Pancreas (tissue), 10 donors: ENCODE results near the gene INHA. TPM values are rescaled to one million over a fixed set of nuclear protein-coding genes. Genes with fewer than 3 reads are reported as not detected.
A peak's percentile ranks its signal among the peaks of the same experiment; 100 is the strongest.

ENCODE experiments used
- ATAC-seq, 4 donors: fragments of 200-7000 bp; cut with Tn5 transposase; one replicate each; pipeline versions ENCODE4 v1.8.0 to v1.9.1; 2020; ENCODE audit warnings: mild to moderate bottlenecking in 4 of 4, moderate library complexity in 4 of 4
- DNase-seq, 6 donors: peaks; one replicate each; pipeline ENCODE4 v3.0.0-alpha.2; 2020
- FAIRE-seq: peaks from 2 replicates; lab custom pipeline; 2012; peaks lifted over from hg19 to GRCh38; lab: Jason Lieb, UNC
- H3K27ac ChIP-seq, 4 donors: fragments of 200-600 bp; sonication (generic); 1 replicate in 3 of 4; 2 replicates in 1 of 4; pipeline versions ENCODE4 v1.5.0 to v1.8.0; 2020
- H3K27me3 ChIP-seq, 4 donors: fragments of 200-600 bp; one replicate each; pipeline ENCODE4 v1.8.0; 2021
- H3K36me3 ChIP-seq, 3 donors: fragments of 200-600 bp; sonication (generic) in 1 of 3; one replicate each; pipeline versions ENCODE4 v1.5.0 to v1.8.0; 2020 to 2021
- H3K4me1 ChIP-seq, 3 donors: fragments of 200-600 bp; one replicate each; pipeline ENCODE4 v1.8.0; 2021
- H3K4me3 ChIP-seq, 4 donors: fragments of 200-600 bp; sonication (generic) in 2 of 4; one replicate each; pipeline versions ENCODE4 v1.5.0 to v1.8.0; 2020 to 2021
- H3K9me3 ChIP-seq, 4 donors: fragments of 200-600 bp; one replicate each; pipeline ENCODE4 v1.8.0; 2021
- WGBS, 2 donors: extraction: QIAGEN DNeasy Blood & Tissue Kit; methylation state at CpG; one replicate each; pipeline ENCODE4 v1.1.7; 2013; 5-methylcytosine and 5-hydroxymethylcytosine counted together
- intact Hi-C, 3 donors: fragments of 100-400 bp; cut with DNase I; formaldehyde crosslinking; loops; one replicate each; pipeline versions ENCODE4 v1.11.1 to v1.14.2; 2022
- polyA plus RNA-seq, 2 donors: library from polyadenylated mRNA; stranded (reverse); fragments of 200-250 nt; gene quantifications; one replicate each; pipeline ENCODE4 v1.2.3, GENCODE V29; 2013
- total RNA-seq, 6 donors: library from RNA; stranded (reverse); fragmentation: NEBNext Ultra II Directional in 4 of 6; extraction: Animal tissue kit (Norgen Biotek cat#: 25700) in 4 of 6; gene quantifications; one replicate each; pipeline versions ENCODE4 v1.2.1 to v1.2.4, GENCODE V29; 2021 to 2023
- TF ChIP-seq, protein P1 (sequence below), 4 donors: fragments of 200-600 bp; sonication (generic) in 3 of 4; IDR thresholded peaks; one replicate each; pipeline versions ENCODE4 v1.5.0 to v1.8.0; 2021; ENCODE audit warnings: antibody characterized with exemption in 4 of 4
- donor health status: healthy with polysubstance abuse.
- donor health status: DM: no; HTN: no; CAD: no; lungs with moderate emphysema.
- donor health status: DM: no; HTN: no; CAD: no.
- donor health status: control.
- donor health status: control.
- donor health status: Bipolar disorder and iron deficiency.
- donor health status: DM: yes; HTN: yes; CAD: no.
- donor health status: DM: no; HTN: no; CAD: no.
- donor health status: DM: no; HTN: no; CAD: no.
- donor health status: DM: yes; HTN: yes; CAD: no.

The INHA gene
- total and polyA plus RNA-seq, 8 donors: 0.94 to 8.9 (median 3.9) TPM

DNA sequence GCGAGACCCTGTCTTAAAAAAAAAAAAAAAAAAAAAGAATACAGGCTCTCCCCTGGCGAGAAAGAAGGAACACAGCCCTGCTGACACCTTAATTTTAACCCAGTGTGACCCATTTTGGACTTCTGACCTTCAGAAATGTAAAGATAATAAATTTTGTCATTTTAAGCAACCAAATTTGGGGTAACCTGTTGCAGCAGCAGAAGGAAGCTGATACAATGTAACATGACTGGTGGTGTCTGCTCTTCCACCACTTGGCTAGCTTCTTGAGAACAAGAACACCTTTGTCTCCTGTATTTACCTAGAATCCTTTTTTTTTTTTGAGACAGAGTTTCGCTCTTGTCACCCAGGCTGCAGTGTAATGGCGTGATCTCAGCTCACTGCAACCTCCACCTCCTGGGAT, 19.0 kb downstream of the INHA start:
- Histone ChIP-seq H3K4me1 (no peaks in the 10 kb centered on the region), H3K36me3 (no peaks in the 10 kb centered on the region), H3K27me3 (no peaks in the 10 kb centered on the region), H3K9me3 (no peaks in the 10 kb centered on the region), H3K4me3 (no peak overlapping the region), H3K27ac (no peak overlapping the region)
- WGBS, 2 donors: 64 to 65% methylated on average over 4 of the region's 4 CpGs
- TF ChIP-seq, protein P1, sequence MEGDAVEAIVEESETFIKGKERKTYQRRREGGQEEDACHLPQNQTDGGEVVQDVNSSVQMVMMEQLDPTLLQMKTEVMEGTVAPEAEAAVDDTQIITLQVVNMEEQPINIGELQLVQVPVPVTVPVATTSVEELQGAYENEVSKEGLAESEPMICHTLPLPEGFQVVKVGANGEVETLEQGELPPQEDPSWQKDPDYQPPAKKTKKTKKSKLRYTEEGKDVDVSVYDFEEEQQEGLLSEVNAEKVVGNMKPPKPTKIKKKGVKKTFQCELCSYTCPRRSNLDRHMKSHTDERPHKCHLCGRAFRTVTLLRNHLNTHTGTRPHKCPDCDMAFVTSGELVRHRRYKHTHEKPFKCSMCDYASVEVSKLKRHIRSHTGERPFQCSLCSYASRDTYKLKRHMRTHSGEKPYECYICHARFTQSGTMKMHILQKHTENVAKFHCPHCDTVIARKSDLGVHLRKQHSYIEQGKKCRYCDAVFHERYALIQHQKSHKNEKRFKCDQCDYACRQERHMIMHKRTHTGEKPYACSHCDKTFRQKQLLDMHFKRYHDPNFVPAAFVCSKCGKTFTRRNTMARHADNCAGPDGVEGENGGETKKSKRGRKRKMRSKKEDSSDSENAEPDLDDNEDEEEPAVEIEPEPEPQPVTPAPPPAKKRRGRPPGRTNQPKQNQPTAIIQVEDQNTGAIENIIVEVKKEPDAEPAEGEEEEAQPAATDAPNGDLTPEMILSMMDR (IDR thresholded peaks at IDR 0.05): no peak
- intact Hi-C loops: no loop called here
- ATAC-seq (no peak), FAIRE-seq (no peak), DNase-seq (no peak)

DNA sequence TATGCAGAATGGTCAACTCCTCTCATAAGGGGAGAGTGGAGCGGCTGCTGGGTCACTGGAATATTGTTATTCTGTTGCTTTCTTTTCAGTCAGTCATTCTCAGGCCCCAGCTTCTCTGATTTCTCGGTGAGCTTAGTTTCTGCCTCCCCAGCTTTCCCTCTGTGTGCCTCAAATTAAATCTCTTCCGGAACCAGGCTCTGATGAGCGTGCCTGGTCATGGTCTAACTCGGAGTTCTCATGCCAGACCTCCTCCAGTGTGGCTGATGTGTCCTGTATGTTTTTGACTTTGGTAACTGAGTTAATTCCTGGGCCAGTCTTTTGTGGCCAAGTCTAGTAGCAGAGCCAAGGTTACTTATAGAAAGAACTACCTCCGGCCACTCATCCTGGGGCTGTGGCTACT, 20.6 kb downstream of the INHA start:
- WGBS, 2 donors: 76 to 91% methylated on average over 6 of the region's 6 CpGs

DNA sequence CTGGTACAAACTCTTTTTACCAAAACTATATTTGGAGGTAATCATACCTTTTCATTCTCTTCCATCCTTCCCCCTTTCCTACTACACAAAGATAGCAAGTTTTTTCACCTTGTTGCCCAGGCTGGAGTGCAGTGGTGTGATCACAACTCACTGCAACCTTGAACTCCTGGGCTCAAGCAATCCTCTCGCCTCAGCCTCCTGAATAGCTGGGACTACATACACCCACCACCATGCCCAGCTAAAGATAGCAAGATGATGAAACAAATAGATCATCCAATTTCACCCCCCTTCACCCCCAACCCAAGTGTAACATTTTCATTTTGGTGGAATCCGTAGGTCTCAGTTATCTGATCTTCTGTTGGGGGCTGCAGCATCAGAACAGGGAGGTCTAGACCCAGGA, 21.0 kb downstream of the INHA start:
- intact Hi-C loops: no loop called here
- ATAC-seq: no peak
- Histone ChIP-seq H3K27me3 (no peaks in the 10 kb centered on the region), H3K9me3 (no peaks in the 10 kb centered on the region), H3K27ac (no peak overlapping the region), H3K36me3 (no peaks in the 10 kb centered on the region), H3K4me3 (no peak overlapping the region), H3K4me1 (peaks cover 0 to 8% (median 3%) of the 10 kb centered on the region in 3 donors)
- no peak for DNase-seq
- 78 to 79% methylated on average over 2 of the region's 2 CpGs for WGBS, 2 donors
- FAIRE-seq: no peak
- TF ChIP-seq, protein P1 (IDR thresholded peaks at IDR 0.05): no peak

More for the DNA sequence above, 20.6 kb downstream of the INHA start:
- DNase-seq (no peak), ATAC-seq (no peak), FAIRE-seq (no peak)
- Histone ChIP-seq H3K27ac (no peak overlapping the region), H3K4me1 (peaks cover 0 to 8% (median 3%) of the 10 kb centered on the region in 3 donors), H3K4me3 (no peak overlapping the region), H3K36me3 (no peaks in the 10 kb centered on the region), H3K27me3 (no peaks in the 10 kb centered on the region), H3K9me3 (no peaks in the 10 kb centered on the region)
- intact Hi-C loops: no loop called here
- TF ChIP-seq, protein P1 (IDR thresholded peaks at IDR 0.05): no peak

DNA sequence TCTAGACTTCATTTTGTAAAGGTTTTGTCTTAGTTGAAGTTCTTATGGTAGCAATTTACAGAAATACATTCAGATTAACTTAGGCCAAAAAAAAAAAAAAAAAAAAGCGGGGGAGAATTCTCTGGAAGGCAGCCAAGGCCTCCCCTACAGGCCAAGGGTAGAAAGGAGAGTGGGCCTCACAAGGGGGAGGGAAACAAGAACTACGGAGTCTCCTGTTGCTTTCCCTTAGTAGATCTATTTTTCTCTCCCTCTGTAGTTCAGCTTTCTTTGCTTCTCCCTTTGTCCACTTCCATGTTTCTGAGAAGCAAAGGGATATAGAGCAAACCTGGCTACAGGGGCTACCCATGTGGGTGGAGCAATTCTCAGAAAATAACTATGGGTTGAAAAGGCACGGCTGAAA, 23.1 kb downstream of the INHA start:
- intact Hi-C loops: no loop called here
- TF ChIP-seq, protein P1 (IDR thresholded peaks at IDR 0.05): no peak
- 44 to 55% methylated on average over 3 of the region's 3 CpGs for WGBS, 2 donors
- ATAC-seq (no peak), DNase-seq (no peak), FAIRE-seq (no peak)
- Histone ChIP-seq H3K36me3 (no peaks in the 10 kb centered on the region), H3K4me3 (no peak overlapping the region), H3K27ac (no peak overlapping the region), H3K4me1 (peaks cover 0 to 12% (median 11%) of the 10 kb centered on the region in 3 donors), H3K27me3 (no peaks in the 10 kb centered on the region), H3K9me3 (no peaks in the 10 kb centered on the region)

DNA sequence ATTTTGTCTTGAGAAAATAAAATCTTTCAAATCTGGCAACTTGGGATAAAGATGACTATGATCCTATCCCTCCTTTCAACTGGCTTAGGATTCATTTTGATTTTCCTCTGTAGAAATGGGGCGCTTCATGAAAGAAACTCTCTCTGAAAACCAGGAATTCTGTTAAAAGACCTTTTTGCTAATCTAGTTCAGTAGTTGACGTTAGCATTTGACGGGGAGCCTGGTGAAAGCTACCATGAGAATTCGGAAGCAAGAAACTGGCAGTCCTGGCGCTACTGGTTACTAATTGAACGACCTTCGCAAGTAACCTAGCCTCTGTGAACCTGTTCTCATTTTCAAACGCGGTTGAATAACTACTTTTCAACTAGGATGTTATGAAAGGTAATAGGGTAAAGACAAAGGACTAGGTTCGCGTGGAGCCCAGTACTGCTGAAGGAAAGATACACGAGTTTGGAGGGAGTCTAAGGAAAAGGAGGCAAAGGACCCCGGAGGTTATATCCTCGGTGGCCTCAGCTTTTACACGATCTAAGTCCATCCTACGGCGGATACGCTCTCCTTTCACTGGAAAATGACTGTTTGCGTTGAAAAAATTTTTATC, 24.9 kb downstream of the INHA start:
- ATAC-seq (peak; percentile 12 to 24 (median 16)), DNase-seq (peak in 2 of 6 donors; percentile 17 to 34), FAIRE-seq (no peak)
- H3K27me3 ChIP-seq: no peaks in the 10 kb centered on the region
- intact Hi-C loops: no loop called here
- peaks cover 0 to 12% (median 11%) of the 10 kb centered on the region in 3 donors for H3K4me1 ChIP-seq
- peak overlapping the region; percentile 81 to 96 (median 84) for H3K27ac ChIP-seq
- WGBS, 2 donors: 3 to 4% methylated on average over 19 of the region's 19 CpGs
- TF ChIP-seq, protein P1 (IDR thresholded peaks at IDR 0.05): no peak
- H3K4me3 ChIP-seq: peak overlapping the region; percentile 43 to 66 (median 61)
- H3K36me3 ChIP-seq: peaks cover 0 to 4% (median 0%) of the 10 kb centered on the region in 3 donors
- H3K9me3 ChIP-seq: no peaks in the 10 kb centered on the region
